Adrenal gland (tissue), 5 donors: ENCODE data around the gene TIMM17B.
"Not testable (repeated sequence)": the region's sequence is repeated elsewhere in the genome, so short reads cannot be mapped to it uniquely, and the experiment has no call there.

Experiments
- CTCF ChIP-seq, 6 experiments: fragments of 450-650 bp in 4 of 6; fragments of 200-600 bp in 2 of 6; sonication (generic) in 1 of 6; IDR thresholded peaks; 1 replicate in 5 of 6; 2 replicates in 1 of 6; pipeline versions ENCODE4 v1.5.1 to v1.8.0; 2016 to 2021; ENCODE audit warnings: antibody characterized with exemption in 6 of 6, mild to moderate bottlenecking in 2 of 6, moderate library complexity in 1 of 6
- POLR2A ChIP-seq, 2 donors: fragments of 450-650 bp; IDR thresholded peaks; one replicate each; pipeline ENCODE4 v1.6.1; 2017; ENCODE audit warnings: antibody characterized with exemption in 2 of 2, mild to moderate bottlenecking in 2 of 2, moderate library complexity in 1 of 2
- donor health status: DM: no; HTN: no; CAD: no.

- TF ChIP-seq CTCF, POLR2A (IDR thresholded peaks at IDR 0.05): not testable (repeated sequence)
Observed at GRCh38 chrX:48876944-48877343, 20.6 kb downstream of the TIMM17B start.
